ENCODE results near the gene BTBD1.

Gene BTBD1

DNA sequence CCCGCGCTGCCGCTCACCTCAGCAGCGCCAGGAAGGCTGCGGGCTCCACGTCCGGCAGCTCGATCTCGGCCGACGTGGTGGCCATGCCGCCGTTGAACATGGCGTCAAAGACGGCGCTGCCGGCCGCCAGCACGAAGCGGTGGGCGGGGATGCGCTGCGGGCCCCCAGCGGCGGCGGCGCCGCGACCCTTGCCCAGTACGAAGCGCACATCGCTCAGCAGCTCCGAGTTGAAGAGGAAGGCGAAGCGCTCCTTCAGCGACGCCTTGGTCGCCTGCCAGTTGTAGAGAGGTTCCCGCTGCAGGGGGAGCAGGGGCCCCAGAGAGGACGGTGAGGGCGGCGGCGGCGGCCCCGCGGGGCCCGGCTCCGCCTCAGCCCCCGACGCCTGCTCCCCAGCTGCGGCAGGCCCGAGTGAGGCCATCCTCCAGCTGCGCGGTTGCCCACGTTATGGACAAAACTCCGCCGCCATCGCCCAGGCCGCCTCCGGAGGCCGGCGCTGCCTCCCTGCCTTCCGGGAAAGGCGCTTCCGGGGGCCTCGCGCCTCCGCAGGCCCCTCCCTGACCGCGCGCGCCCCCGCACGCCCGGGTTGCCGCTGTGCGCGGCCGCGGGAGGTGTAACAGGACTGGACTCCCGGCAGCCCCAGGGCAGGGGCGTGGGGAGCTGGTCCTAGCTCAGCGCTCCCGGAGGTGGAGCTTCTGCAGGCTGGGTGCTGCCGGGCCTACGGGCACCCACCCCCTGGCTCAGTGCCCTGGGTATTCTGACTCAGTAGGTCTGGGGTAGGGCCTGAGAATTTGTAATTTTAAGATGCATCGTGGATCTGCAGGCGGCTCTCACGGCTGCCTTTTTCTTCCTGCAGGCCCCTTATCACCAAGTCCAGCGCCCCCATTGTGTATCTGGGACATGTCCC is at the start of gene BTBD1:
TSS of gene BTBD1 (minus strand) at position 519 of the 904 bp plus-strand sequence. CDS start at position 418, 101 bp downstream.
- DNase-seq (ENCODE audit: low spot score) (peak; percentile 92), FAIRE-seq (no peak)

DNA sequence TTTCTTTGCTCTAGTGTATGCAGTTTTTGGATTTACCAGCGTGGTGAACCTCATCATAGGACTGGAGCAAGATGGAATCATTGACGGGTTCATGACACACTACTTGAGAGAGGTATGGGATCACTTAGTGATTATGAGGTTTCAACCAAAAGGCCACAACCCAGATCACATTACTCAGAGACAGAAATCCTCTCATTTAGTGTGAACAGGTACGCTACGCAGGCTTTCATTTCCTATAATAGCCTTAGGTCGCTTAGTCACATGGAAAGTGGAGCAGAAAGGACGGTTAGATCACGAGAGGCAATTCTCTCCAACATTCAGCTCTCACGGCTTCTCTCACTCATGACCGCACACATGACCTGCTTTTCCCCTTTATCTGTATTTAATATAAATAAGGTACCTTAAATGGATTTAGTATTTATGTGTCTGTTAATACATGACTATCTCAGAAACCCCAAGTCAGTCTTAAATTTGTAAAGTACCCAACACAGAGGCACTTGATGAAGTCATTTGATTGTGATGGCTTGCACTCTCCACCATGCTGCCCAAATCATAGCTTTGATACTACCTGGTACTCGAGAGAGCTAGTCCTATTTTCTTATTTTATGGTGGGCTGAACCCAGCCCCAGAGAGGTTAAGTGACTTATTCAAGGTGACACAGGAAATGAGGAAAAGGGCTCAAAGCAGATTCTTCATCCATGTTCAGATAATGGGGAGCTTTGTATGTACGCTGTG is 48.9 kb upstream of the BTBD1 start:
- DNase-seq (ENCODE audit: low spot score) (no peak), FAIRE-seq (no peak)

DNA sequence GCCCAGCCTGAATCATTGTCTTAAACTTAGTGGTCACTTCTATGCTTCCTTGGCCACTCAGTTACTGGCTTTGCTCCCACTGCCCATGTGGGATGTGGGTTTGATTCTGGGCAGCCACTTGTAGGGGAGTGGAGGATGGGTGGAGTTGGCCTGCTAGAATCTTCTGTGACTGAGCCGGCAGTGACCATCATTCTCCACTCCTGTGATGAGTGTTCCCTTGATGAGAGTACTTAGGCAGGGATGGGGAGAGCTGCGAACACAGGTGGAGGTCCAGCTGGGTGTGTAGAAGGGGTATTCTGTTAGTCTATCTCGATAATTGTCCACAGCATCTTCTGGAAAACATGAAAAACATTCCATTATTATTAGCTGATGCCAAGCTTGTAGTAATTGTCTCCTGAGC is 48.4 kb upstream of the BTBD1 start:
- no peak for DNase-seq (ENCODE audit: low spot score)
- FAIRE-seq = no peak

DNA sequence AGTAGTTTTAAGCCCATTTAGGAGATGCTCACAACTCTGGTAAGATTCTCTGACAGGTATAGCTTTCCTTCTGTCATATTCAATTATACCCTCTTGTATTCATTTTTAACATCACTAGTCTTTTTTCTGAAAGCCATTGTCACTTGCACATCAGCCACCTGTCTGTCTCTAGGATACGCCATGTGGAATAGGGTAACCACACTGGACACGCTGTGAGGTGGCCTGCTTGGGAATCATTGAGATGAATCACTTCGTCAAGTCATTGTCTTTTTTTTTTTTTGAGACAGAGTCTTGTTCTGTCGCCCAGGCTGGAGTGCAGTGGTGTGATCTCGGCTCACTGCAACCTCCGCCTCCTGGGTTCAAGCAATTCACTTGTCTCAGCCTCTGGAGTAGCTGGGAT is 47.8 kb upstream of the BTBD1 start:
- DNase-seq (ENCODE audit: low spot score) (no peak), FAIRE-seq (no peak)

DNA sequence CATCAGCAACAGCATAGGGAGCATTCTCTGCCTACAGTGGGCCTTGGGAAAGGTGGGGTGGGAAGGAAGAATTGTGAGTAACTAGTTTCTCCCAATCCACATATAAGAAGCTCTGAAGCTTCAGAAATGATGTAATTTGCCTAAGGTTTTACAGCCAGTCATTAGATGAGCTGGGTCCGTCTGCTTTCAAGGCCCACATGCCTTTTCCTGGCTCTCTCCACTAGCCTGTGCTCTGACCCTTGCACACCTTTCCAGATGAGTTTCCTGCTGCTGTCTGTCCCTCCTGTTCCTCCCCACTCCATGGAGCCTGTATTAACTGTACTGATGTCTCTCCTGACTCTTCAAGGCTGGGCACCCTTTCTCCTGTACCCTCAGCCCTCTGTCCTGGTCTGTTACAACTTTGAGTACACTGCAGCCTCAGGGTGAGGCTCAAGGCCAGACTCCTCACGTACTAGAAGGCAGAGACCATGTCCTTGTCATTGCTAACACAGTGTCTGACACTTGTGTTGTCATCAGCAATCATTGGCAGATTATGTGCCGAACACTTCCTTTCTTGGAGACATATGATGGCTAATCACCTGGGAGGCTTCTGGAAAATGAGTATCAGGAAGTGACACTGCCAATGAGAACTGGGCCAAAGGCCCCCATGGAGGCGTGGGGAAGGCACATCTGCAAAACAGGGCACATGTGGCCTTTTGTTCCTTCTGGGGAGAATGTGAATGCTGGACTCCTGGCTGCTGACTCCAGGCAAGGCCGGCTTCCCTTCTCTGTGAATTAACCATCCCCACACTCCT is 47.0 kb upstream of the BTBD1 start:
- FAIRE-seq = no peak
- DNase-seq (ENCODE audit: low spot score) = no peak

DNA sequence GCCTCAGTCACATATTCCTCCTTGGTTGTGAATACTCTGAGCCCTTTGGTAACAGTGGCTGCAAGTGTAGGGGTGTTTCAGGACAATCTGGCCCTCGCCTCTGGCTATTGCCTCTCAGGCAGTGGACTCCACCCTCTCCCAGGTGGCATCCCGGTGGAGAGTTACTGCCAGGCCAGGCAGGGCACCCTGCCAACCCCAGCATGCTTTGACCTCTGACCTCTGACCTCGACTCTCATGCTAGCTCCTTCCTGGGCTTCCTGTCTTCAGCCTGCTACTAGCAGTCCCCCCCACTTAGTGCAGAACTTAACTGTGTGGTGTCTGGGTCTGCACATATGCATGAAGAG is 45.9 kb upstream of the BTBD1 start:
- DNase-seq (ENCODE audit: low spot score) = no peak
- no peak for FAIRE-seq

DNA sequence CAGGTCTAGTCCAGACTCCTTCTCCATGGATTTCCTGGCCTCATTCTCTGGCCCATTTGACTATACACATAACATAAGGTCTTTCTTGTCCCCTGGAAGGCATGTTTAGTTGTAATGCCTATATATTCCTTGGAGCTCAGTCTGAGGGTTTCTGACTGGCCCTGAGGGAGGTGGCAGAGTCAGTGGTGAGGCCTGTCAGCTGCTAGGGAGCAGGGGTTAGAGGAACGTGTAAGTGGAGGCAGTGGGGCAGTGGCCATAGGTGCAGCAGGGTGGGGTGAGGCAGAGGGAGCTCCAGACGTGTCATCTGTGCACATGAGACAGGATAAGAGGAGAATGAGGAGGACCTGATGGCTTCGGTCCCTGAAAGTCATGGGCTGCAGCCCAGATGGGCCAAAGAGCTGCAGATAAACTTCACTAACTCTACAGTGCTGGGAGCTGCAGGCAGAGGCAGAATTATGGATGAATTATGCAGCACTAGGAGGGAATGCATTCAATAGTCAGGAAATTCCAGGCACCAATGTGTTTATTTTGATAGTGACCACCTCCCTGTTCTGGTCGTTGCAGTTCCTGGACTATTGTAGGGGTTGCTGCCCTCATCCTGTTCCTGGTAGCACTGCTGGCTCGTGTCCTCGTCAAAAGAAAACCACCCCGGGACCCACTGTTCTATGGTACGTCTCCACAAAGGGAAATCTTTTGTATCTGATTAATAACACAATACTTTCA is 45.3 kb upstream of the BTBD1 start:
- DNase-seq (ENCODE audit: low spot score) (no peak), FAIRE-seq (no peak)

DNA sequence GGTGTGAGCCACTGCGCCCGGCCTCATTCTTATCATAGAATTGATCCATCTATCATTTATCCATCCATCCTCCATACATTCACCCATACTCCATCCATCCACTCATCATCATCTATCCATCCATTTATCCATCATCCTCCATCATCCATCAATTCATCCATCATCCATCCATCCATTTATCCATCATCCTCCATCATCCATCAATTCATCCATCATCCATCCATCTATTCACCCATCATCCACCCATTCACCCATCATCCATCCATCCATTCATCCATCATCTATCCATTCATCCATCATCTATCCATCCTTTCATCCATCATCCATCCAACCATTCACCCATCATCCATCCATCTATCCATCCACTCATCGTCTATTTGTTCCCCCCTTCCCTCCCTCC is 44.1 kb upstream of the BTBD1 start:
- no peak for FAIRE-seq
- DNase-seq (ENCODE audit: low spot score) = no peak

DNA sequence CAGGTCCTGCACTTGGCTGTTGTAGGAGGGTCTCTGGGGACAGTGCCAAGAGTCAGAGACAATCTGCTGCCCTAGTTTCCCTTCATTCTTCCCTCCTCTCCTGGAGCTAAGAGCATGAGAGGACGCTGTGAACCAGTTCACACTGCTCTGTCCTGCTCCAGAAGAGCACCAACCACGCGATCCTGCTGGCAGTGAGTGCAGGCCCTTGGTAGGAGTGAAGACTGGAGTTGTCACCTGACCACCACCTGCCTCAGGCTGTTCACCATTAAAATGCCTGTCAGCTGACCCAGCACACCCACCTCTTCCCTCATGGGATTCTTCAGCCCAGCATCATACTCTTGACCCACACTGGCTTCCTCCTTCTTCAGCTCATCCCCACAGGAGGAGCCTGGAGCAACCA is 43.3 kb upstream of the BTBD1 start:
- FAIRE-seq = no peak
- no peak for DNase-seq (ENCODE audit: low spot score)

DNA sequence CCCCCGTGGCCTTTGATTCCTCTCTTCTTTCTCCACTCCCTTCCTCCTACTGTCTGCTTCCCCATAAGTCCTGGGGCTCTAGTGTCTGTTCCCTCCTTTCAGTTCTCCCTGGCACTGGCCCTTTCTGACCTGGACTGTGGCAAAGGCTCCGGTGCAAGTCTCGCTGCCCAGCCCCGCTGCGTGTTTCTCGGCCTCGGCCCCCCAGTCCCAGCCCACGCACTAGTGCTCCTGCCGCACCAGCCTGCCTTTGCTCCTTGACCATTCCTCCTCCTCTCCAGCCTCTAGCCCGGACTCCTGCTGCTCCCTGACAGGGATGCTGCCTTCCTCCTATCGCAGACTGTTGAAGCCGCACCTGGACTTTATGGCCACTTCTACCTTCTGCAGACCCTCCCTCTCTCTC is 42.5 kb upstream of the BTBD1 start:
- FAIRE-seq (no peak), DNase-seq (ENCODE audit: low spot score) (no peak)

DNA sequence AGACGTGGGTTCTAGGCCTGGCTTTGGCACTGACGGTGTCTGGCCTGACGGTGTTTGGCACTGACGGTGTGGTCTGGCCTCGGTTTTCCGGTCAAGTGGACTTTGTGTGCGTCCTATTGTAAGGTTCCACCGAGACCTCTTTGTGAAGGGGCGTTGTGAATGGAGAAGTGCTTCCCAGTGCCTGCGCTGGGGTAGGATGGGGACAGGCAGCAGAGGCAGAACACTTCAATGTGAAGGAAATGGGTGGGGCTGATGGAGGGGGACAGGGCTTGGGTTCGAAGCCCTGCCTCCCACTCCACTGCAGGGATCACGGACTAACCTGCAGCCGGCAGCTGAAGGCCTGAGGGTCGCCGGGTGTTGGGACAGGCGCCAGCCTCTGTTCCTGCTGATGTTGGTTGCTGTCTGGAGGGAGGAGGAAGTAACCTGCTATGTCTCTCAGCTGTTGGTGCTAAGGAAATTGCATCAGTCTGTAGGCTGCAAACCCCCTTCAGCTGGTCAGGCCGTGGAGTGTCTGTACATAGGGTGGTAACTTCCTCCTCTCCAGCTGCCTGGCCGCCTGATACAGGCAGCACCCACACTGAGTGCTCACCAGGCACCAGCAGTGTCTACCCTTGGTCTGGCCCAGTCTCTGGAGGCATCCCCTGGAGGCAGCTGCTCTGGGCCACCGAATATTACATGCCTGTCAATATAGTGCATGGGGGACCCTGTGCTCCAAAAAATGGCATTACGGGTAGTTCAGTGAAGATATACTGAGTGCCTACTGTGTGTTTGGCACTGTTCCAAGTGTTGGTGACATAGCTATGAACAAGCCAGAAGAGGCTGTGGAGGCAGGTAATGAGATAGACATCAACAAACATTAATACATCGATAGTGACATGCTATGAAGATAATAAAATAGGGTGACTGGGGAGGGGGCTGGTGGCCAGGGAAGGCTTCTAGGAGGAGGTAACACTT is 41.5 kb upstream of the BTBD1 start:
- DNase-seq (ENCODE audit: low spot score) (no peak), FAIRE-seq (no peak)

DNA sequence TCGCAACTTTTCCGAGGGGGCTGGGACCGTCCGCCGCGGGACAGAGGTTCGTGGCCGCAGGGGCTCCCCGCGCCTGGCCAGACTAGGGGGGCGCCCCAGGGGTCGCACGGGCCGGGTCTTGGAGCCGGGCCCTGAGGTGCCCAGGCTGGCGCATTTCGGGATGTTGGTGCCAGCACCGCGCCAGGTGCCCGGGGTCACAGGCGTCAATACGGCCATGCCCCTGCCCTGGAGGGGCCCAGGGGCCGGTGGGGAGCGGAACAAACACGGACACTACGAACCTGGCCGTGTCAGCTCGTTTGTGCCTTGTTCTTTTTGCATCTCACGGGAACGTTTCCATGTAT is 40.8 kb upstream of the BTBD1 start:
- FAIRE-seq (no peak), DNase-seq (ENCODE audit: low spot score) (no peak)

DNA sequence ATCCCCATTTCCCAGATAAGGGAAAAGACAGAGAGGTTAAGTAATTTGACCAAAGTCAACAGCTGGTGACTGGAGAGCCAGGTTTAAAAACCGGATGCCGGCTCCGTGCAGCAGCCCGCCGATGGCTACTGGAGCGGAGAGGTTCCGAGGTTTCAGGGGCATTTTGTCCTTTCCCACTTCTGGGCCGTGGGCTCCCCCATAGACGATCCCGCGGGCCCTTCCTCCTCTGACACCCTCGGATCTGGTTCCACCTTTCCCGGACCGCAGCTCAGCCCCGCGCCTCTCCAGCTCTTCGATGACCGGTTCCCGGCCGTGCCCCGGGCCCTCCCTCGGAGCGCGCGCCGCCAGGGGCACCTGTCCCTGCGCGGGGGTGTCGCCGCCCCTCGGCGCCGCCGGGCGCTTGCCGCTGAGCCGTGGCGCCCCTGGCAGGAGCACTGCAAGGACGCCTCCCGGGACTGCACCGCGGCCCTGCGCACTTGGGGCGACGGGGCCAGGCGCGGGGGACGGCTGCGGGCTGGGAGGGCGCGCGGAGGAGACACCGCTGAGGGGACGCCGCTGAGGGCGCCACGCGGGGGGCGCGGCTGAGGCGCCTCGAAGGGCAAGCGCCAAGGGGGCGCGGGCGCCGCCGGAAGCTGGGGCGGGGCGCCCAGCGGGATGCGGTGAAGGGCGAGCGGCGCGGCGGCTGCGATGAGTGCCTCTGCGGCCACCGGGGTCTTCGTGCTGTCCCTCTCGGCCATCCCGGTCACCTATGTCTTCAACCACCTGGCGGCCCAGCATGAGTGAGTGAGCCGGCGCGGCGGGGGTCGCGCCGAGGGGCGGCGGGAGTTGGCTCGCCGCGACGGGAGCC is 40.2 kb upstream of the BTBD1 start, which contains the start of gene TM6SF1:
TSS of gene TM6SF1 (plus strand) at position 652 of the 847 bp plus-strand sequence. CDS start at position 688, 36 bp downstream.
- DNase-seq (ENCODE audit: low spot score) (no peak), FAIRE-seq (no peak)

DNA sequence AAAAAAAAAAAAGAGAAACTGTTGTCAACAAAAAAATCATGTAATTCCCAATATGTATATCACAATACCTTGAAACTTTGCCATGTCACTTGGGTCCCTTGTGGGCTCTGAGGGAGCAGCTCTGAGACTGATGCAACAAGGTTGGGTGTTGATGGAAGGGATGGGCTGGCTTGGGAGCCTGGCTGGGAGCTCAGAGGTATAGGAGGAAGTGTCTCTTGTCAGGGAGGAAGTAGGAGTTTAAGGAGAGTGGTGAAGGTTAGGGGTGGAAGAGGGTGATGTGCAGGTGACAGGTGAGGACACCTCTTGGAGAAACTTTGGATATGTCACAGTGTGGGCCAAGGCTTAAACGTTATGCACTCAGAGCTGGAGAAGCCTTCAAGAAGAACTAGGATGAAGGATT is 38.4 kb upstream of the BTBD1 start:
- DNase-seq (ENCODE audit: low spot score) (no peak), FAIRE-seq (no peak)

DNA sequence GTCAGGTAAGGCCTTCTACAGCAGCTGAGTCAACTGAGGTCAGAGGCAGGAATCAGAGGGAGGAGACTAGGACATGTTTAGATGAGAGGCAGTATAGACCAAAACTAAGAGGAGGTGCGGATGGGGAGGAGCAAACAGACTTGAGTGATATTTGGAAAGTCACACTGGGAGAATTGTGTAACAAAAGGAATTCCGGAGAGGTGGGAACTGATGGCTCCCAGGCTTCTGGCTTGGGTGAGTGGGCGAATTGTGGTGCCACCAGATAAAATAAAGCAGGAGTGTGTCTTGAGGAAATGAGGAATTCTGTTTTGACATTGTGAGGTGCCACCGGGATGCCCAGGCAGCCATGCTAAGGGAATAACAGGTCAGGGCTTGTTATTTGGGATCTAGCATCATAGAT is 37.1 kb upstream of the BTBD1 start:
- no peak for FAIRE-seq
- DNase-seq (ENCODE audit: low spot score) = no peak

DNA sequence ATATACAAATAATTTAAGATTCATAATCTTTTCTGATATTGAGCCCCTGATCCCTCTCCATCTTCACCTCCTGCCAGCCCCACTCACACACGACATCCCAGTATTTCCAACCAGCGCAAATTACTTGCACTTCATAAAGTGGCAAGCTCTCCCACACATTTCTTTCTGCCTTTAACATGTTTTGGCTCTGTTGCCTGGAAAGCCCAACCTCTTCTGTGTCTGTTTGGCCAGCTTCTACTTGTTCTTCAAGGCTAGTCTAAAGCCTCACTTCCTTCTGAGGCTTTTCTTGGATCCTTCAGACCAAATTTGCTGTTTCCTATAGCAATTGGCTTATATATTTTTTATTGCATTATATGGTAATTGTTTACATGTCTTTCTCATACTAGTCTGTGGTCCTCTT is 35.3 kb upstream of the BTBD1 start:
- DNase-seq (ENCODE audit: low spot score) (no peak), FAIRE-seq (no peak)

DNA sequence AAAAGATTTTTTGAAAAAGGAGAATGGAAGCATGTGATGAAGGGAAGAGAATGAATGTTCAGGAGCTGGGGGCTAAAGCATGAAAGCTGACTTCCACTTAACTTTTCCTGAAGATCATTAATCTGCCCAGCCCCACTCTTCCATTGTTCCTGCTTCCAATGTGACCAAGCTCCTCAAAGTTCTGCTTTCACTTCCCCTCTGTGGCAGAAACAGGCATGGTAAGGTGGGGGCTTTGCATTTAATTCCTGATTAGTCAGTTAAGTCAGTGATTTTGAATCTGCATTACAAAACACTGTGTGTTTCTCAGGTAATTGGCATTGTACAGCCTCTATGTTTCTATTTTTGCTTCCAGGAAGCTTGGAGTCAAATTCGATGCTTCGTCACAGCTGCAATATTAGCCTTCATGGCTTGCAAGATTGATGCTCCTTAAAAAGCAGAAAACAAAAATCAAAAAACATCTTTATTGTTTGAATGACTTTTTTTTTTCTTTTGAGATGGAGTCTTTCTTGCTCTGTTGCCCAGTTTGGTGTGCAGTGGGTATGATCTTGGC is 33.1 kb upstream of the BTBD1 start:
- FAIRE-seq (no peak), DNase-seq (ENCODE audit: low spot score) (no peak)

DNA sequence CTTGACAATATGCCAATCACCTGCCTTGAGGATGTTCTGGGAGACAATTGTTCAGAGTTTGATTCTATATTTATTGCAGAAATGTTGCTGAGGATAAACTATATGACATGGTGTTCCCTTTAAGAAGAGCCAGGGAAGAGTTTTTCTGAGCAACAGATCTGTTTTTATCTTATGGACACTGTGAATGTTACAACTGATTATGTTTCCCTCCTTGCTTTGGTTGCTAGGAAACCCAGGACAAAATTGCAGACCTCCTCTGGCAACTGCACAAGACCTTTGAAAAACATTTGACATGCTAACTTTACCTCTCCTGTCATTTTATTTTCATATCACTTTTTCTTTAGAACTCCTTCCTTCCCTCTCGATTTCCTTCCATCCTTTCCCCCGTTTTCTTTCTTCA is 32.2 kb upstream of the BTBD1 start:
- no peak for FAIRE-seq
- DNase-seq (ENCODE audit: low spot score) = no peak

DNA sequence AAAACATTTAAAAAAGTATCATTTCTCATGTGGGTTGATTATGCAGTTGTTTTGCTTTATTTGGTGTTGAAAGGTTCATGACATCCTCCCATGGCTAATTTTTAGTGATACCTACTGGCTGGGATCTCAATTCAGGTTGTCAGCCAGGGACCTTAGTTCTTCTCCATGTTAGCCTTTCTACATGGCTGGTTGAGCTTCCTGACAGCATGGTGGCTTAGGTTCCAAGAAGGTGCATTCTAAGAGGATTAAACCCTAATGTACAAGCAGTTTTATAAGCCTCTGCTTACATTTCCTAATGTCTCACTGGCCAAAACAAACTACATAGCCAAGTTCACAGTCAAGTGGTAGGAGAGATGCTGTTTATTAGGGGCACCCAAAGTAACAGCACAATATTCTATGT is 31.0 kb upstream of the BTBD1 start:
- DNase-seq (ENCODE audit: low spot score) (no peak), FAIRE-seq (no peak)

Data from RCC 7860 (cell line).